ENCODE results near the gene UQCRQ. TPM values are rescaled to one million over a fixed set of nuclear protein-coding genes. Genes with fewer than 3 reads are reported as not detected.

UQCRQ gene
- total RNA-seq, 2 donors from 2014 or later = 364 to 379 TPM

- intact Hi-C loops (cut with DNase I) = no loop called here
- DNase-seq (ENCODE audit: low spot score) = no peak
Measured at GRCh38 chr5:132859889-132860437, 6.5 kb upstream of the UQCRQ start.

- no peak for DNase-seq (ENCODE audit: low spot score)
- intact Hi-C loops (cut with DNase I) = no loop called here
Measured at GRCh38 chr5:132860742-132861141, 5.7 kb upstream of the UQCRQ start.

GRCh38 chr5:132865668-132866341 lies 637 bp upstream of the UQCRQ start:
- intact Hi-C loops (cut with DNase I) = no loop called here
- no peak for DNase-seq (ENCODE audit: low spot score)

- intact Hi-C loops (cut with DNase I) = no loop called here
- DNase-seq (ENCODE audit: low spot score) = no peak
Measured at GRCh38 chr5:132867046-132867451, 607 bp downstream of the UQCRQ start.

- no peak for DNase-seq (ENCODE audit: low spot score)
- intact Hi-C loops (cut with DNase I) = no loop called here
Measured at GRCh38 chr5:132868754-132869153, 2.3 kb downstream of the UQCRQ start.

- no peak for DNase-seq (ENCODE audit: low spot score)
- intact Hi-C loops (cut with DNase I) = no loop called here
Measured at GRCh38 chr5:132870801-132871200, 4.4 kb downstream of the UQCRQ start.

- DNase-seq (ENCODE audit: low spot score) = no peak
- intact Hi-C loops (cut with DNase I) = no loop called here
Measured at GRCh38 chr5:132871459-132872284, 5.2 kb downstream of the UQCRQ start.

- no peak for DNase-seq (ENCODE audit: low spot score)
- intact Hi-C loops (cut with DNase I) = no loop called here
Measured at GRCh38 chr5:132872788-132873118, 6.3 kb downstream of the UQCRQ start.

- intact Hi-C loops (cut with DNase I) = no loop called here
- no peak for DNase-seq (ENCODE audit: low spot score)
Measured at GRCh38 chr5:132873119-132873929, 6.9 kb downstream of the UQCRQ start, which contains the start of gene LEAP2. TSS of gene LEAP2 (plus strand) at chr5:132873668. CDS start at chr5:132873695, 27 bp downstream.

GRCh38 chr5:132873930-132874271 lies 7.5 kb downstream of the UQCRQ start:
- no peak for DNase-seq (ENCODE audit: low spot score)
- intact Hi-C loops (cut with DNase I) = no loop called here

- DNase-seq (ENCODE audit: low spot score) = no peak
- intact Hi-C loops (cut with DNase I) = loop anchor here in 1 of 2 donors (5.0 kb wide), 1 partner anchor 1171 kb away; no protein-coding TSS in a partner anchor
Measured at GRCh38 chr5:132876020-132876759, 9.7 kb downstream of the UQCRQ start.

- intact Hi-C loops (cut with DNase I) = loop anchor here in 1 of 2 donors (5.0 kb wide), 1 partner anchor 1170 kb away; no protein-coding TSS in a partner anchor
- DNase-seq (ENCODE audit: low spot score) = no peak
Measured at GRCh38 chr5:132877466-132877865, 11.0 kb downstream of the UQCRQ start.

GRCh38 chr5:132877938-132878337 lies 11.5 kb downstream of the UQCRQ start:
- no peak for DNase-seq (ENCODE audit: low spot score)
- intact Hi-C loops (cut with DNase I) = loop anchor here in 1 of 2 donors (5.0 kb wide), 1 partner anchor 1169 kb away; no protein-coding TSS in a partner anchor

GRCh38 chr5:132883261-132883834 lies 16.9 kb downstream of the UQCRQ start:
- intact Hi-C loops (cut with DNase I) = no loop called here

GRCh38 chr5:132884548-132884947 lies 18.1 kb downstream of the UQCRQ start:
- intact Hi-C loops (cut with DNase I) = no loop called here
- DNase-seq (ENCODE audit: low spot score) = no peak

More at GRCh38 chr5:132883261-132883834, 16.9 kb downstream of the UQCRQ start:
- no peak for DNase-seq (ENCODE audit: low spot score)

- intact Hi-C loops (cut with DNase I) = no loop called here
- DNase-seq (ENCODE audit: low spot score) = no peak
Measured at GRCh38 chr5:132886064-132886823, 19.8 kb downstream of the UQCRQ start.

GRCh38 chr5:132887283-132887682 lies 20.8 kb downstream of the UQCRQ start:
- no peak for DNase-seq (ENCODE audit: low spot score)
- intact Hi-C loops (cut with DNase I) = no loop called here

GRCh38 chr5:132889501-132889900 lies 23.1 kb downstream of the UQCRQ start:
- DNase-seq (ENCODE audit: low spot score) = no peak
- intact Hi-C loops (cut with DNase I) = no loop called here

All from posterior vena cava (tissue), 2 donors.